Gastroesophageal sphincter (tissue), 3 donors: Measurements from ENCODE around the gene AQP10.

Experiments used
- CTCF ChIP-seq, 4 experiments: fragments of 200-600 bp in 2 of 4; fragments of 450-650 bp in 2 of 4; sonication (generic) in 1 of 4; IDR thresholded peaks; one replicate each; pipeline ENCODE4 v1.5.1; 2017 to 2019; ENCODE audit warnings: antibody characterized with exemption in 4 of 4, mild to moderate bottlenecking in 2 of 4, moderate library complexity in 2 of 4
- POLR2AphosphoS5 ChIP-seq: sonication (generic); formaldehyde crosslinking; IDR thresholded peaks from one replicate; pipeline ENCODE4 v1.6.1; 2017; ENCODE audit warnings: antibody characterized with exemption

GRCh38 chr1:154348429-154349076, 27.7 kb downstream of the AQP10 start:
- TF ChIP-seq CTCF (IDR thresholded peaks at IDR 0.05) (no peak), POLR2AphosphoS5 (no peak)
